NT2/D1 (cell line): ENCODE measurements around the gene NAALADL2.

Experiments used
- SUZ12 ChIP-seq: IDR thresholded peaks from 2 replicates; pipeline ENCODE4 v1.6.1; 2011; ENCODE audit not compliant: insufficient read length, insufficient read depth; ENCODE audit errors: extremely low read depth
- YY1 ChIP-seq: IDR thresholded peaks from 2 replicates; pipeline ENCODE4 v1.6.1; 2011; ENCODE audit not compliant: insufficient read length, insufficient read depth

- no peak for TF ChIP-seq SUZ12
- no peak for TF ChIP-seq YY1
Observed at GRCh38 chr3:175777495-175777894, 918.4 kb downstream of the NAALADL2 start.
